Heart left ventricle (tissue), 13 donors: Measurements from ENCODE around the gene CPNE9.

Source experiments
- POLR2A ChIP-seq, 2 donors: fragments of 450-650 bp; IDR thresholded peaks; one replicate each; pipeline ENCODE4 v1.6.1; 2017; ENCODE audit warnings: antibody characterized with exemption in 2 of 2, mild to moderate bottlenecking in 2 of 2, moderate library complexity in 2 of 2
- TF ChIP-seq, protein P1 (sequence below), 12 donors: fragments of 200-600 bp; sonication (generic) in 4 of 12; IDR thresholded peaks; one replicate each; pipeline versions ENCODE4 v1.5.0 to v1.8.0; 2018 to 2022; ENCODE audit warnings: antibody characterized with exemption in 12 of 12, mild to moderate bottlenecking in 5 of 12
- donor health status: ischemic (EF 13 %, LVEDD 7.1; RV severe dilation, severe dysfunction).
- donor health status: DM: no; HTN: yes; CAD: no.
- donor health status: DM: no; HTN: no; CAD: no.
- donor health status: ischemic (EF 25% LVEDD 6.9; RV normal size, moderate dysfunction).
- donor health status: ischemic (EF 25% LVEDD 5.7; RV mildly dilated, moderate dysfunction).
- donor health status: ischemic (EF 35%, LVEDD 5.7; RV mildly dilated, moderate dysfunction).
- donor health status: nonischemic (EF 11% LVEDD 7.7; RV severe dilation, severe dysfunction).
- donor health status: DM: yes; HTN: yes; CAD: no.
- donor health status: PGD.
- donor health status: ischemic (EF 29% LVEDD 5.4; RV normal size, mild dysfunction).
- donor health status: nonischemic (EF 23%, LVEDD 6.1; RV moderate dilation, normal function).

- TF ChIP-seq POLR2A (IDR thresholded peaks at IDR 0.05) = no peak
- TF ChIP-seq, protein P1, sequence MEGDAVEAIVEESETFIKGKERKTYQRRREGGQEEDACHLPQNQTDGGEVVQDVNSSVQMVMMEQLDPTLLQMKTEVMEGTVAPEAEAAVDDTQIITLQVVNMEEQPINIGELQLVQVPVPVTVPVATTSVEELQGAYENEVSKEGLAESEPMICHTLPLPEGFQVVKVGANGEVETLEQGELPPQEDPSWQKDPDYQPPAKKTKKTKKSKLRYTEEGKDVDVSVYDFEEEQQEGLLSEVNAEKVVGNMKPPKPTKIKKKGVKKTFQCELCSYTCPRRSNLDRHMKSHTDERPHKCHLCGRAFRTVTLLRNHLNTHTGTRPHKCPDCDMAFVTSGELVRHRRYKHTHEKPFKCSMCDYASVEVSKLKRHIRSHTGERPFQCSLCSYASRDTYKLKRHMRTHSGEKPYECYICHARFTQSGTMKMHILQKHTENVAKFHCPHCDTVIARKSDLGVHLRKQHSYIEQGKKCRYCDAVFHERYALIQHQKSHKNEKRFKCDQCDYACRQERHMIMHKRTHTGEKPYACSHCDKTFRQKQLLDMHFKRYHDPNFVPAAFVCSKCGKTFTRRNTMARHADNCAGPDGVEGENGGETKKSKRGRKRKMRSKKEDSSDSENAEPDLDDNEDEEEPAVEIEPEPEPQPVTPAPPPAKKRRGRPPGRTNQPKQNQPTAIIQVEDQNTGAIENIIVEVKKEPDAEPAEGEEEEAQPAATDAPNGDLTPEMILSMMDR (IDR thresholded peaks at IDR 0.05) = no peak
Observed at GRCh38 chr3:9721700-9722060, 18.0 kb downstream of the CPNE9 start.
